CD4-positive, alpha-beta memory T cell (primary cell): ENCODE data around the gene ANKK1. TPM values are rescaled to one million over a fixed set of nuclear protein-coding genes. Genes with fewer than 3 reads are reported as not detected.

Source experiments
- CTCF ChIA-PET: fragments of 350-600 bp; sonication (Branson Sonifier 250); formaldehyde crosslinking; loops from one replicate; lab custom pipeline; 2021; ENCODE audit warnings: inconsistent platforms; ENCODE audit not compliant: partially characterized antibody; lab: Charles Lee
- POLR2A ChIA-PET: fragments of 350-600 bp; sonication (Branson Sonifier 250); formaldehyde crosslinking; loops from one replicate; lab custom pipeline; 2021; ENCODE audit not compliant: partially characterized antibody; lab: Charles Lee
- DNase-seq, 5 donors: peaks; one replicate each; pipeline versions ENCODE4 v3.0.0 to v3.0.0-alpha.2; 2020 to 2022; ENCODE audit warnings: mixed read lengths in 1 of 5
- H3K27ac ChIP-seq: one replicate; pipeline ENCODE4 v1.7.0; 2013; ENCODE audit warnings: low read depth, low read length
- H3K27me3 ChIP-seq: 2 replicates; pipeline ENCODE4 v1.7.0; 2013; ENCODE audit warnings: mild to moderate bottlenecking, low read length, moderate library complexity; ENCODE audit not compliant: insufficient read depth
- H3K36me3 ChIP-seq: 2 replicates; pipeline ENCODE4 v1.7.0; 2013; ENCODE audit warnings: mild to moderate bottlenecking, low read length, moderate library complexity; ENCODE audit not compliant: insufficient read depth
- H3K4me1 ChIP-seq: 2 replicates; pipeline ENCODE4 v1.7.0; 2013; ENCODE audit warnings: mild to moderate bottlenecking, low read length, moderate library complexity; ENCODE audit not compliant: insufficient read depth
- H3K4me3 ChIP-seq, 2 donors: one replicate each; pipeline ENCODE4 v1.7.0; 2013; ENCODE audit warnings: low read length in 2 of 2, mild to moderate bottlenecking in 1 of 2
- H3K9me3 ChIP-seq, 2 donors: one replicate each; pipeline ENCODE4 v1.7.0; 2013; ENCODE audit warnings: low read length in 2 of 2, control low read depth in 1 of 2; ENCODE audit not compliant: control insufficient read depth in 1 of 2
- H3K27ac Mint-ChIP-seq, 7 donors: one replicate each; pipeline ENCODE4 v1.8.0; 2020 to 2021; ENCODE audit warnings: mixed read lengths in 7 of 7, mild to moderate bottlenecking in 6 of 7, inconsistent platforms in 3 of 7, moderate library complexity in 3 of 7
- H3K27me3 Mint-ChIP-seq, 2 donors: one replicate each; pipeline ENCODE4 v1.8.0; 2020 to 2021; ENCODE audit warnings: mixed read lengths in 2 of 2
- H3K36me3 Mint-ChIP-seq, 2 donors: one replicate each; pipeline ENCODE4 v1.8.0; 2020 to 2021; ENCODE audit warnings: mixed read lengths in 2 of 2, inconsistent platforms in 1 of 2, mild to moderate bottlenecking in 1 of 2
- H3K4me1 Mint-ChIP-seq, 4 donors: one replicate each; pipeline ENCODE4 v1.8.0; 2020 to 2021; ENCODE audit warnings: mixed read lengths in 4 of 4, mild to moderate bottlenecking in 1 of 4
- H3K4me3 Mint-ChIP-seq, 8 donors: one replicate each; pipeline ENCODE4 v1.8.0; 2020 to 2021; ENCODE audit warnings: mixed read lengths in 8 of 8, mild to moderate bottlenecking in 7 of 8, moderate library complexity in 6 of 8, inconsistent platforms in 3 of 8
- H3K9me3 Mint-ChIP-seq, 8 donors: one replicate each; pipeline ENCODE4 v1.8.0; 2020 to 2021; ENCODE audit warnings: mixed read lengths in 8 of 8, mild to moderate bottlenecking in 5 of 8, inconsistent platforms in 3 of 8, moderate library complexity in 1 of 8
- intact Hi-C: fragments of 100-400 bp; cut with micrococcal nuclease; formaldehyde crosslinking; loops from one replicate; pipeline ENCODE4 v1.15.1; 2023
- polyA plus RNA-seq, 2 donors: library from polyadenylated mRNA; unstranded; fragments of 300-500 nt; fragmentation: Illumina TruSeq; gene quantifications; one replicate each; pipeline ENCODE4 v1.2.3, GENCODE V29; 2021
- total RNA-seq, 2 experiments: library from RNA; stranded (reverse); gene quantifications; one replicate each; pipeline ENCODE4 v1.2.3, GENCODE V29; 2021

Gene ANKK1
- total and polyA plus RNA-seq, 4 experiments from 2014 or later: 0.24 to 3.8 (median 2.7) TPM; not detected in 1

- Histone ChIP-seq H3K4me3 (no peak overlapping the region), H3K27ac (no peak overlapping the region), H3K4me1 (no peaks in the 10 kb centered on the region), H3K36me3 (no peaks in the 10 kb centered on the region), H3K27me3 (no peaks in the 10 kb centered on the region), H3K9me3 (no peaks in the 10 kb centered on the region)
- peaks cover 6 to 9% of the 10 kb centered on the region in 2 donors for H3K27me3 Mint-ChIP-seq
- no peak overlapping the region for H3K4me3 Mint-ChIP-seq
- no peak for DNase-seq
- ChIA-PET CTCF (no interaction called here), POLR2A (no interaction called here)
- intact Hi-C loops: no loop called here
- H3K36me3 Mint-ChIP-seq: no peaks in the 10 kb centered on the region
- no peaks in the 10 kb centered on the region for H3K9me3 Mint-ChIP-seq
- H3K4me1 Mint-ChIP-seq: no peaks in the 10 kb centered on the region
- H3K27ac Mint-ChIP-seq: no peak overlapping the region
Measured at GRCh38 chr11:113444502-113445123, 57.0 kb downstream of the ANKK1 start.

- no peaks in the 10 kb centered on the region for H3K9me3 ChIP-seq
- POLR2A ChIA-PET: no interaction called here
- H3K4me1 ChIP-seq: no peaks in the 10 kb centered on the region
- Mint-ChIP-seq H3K27ac (peak overlapping the region in 1 of 7 donors; percentile 34), H3K9me3 (no peaks in the 10 kb centered on the region), H3K4me3 (no peak overlapping the region), H3K36me3 (no peaks in the 10 kb centered on the region), H3K27me3 (peaks cover 5 to 6% of the 10 kb centered on the region in 2 donors), H3K4me1 (no peaks in the 10 kb centered on the region)
- intact Hi-C loops: no loop called here
- CTCF ChIA-PET: no interaction called here
- H3K36me3 ChIP-seq: no peaks in the 10 kb centered on the region
- H3K4me3 ChIP-seq: no peak overlapping the region
- no peak for DNase-seq
- H3K27me3 ChIP-seq: no peaks in the 10 kb centered on the region
- no peak overlapping the region for H3K27ac ChIP-seq
Measured at GRCh38 chr11:113446112-113446511, 58.5 kb downstream of the ANKK1 start.

- intact Hi-C loops: no loop called here
- H3K9me3 Mint-ChIP-seq: no peaks in the 10 kb centered on the region
- Histone ChIP-seq H3K4me3 (no peak overlapping the region), H3K27ac (no peak overlapping the region), H3K4me1 (no peaks in the 10 kb centered on the region), H3K9me3 (no peaks in the 10 kb centered on the region), H3K36me3 (no peaks in the 10 kb centered on the region), H3K27me3 (no peaks in the 10 kb centered on the region)
- ChIA-PET POLR2A (no interaction called here), CTCF (no interaction called here)
- peaks cover 4 to 6% of the 10 kb centered on the region in 2 donors for H3K27me3 Mint-ChIP-seq
- no peak for DNase-seq
- H3K4me3 Mint-ChIP-seq: no peak overlapping the region
- no peaks in the 10 kb centered on the region for H3K4me1 Mint-ChIP-seq
- H3K27ac Mint-ChIP-seq: no peak overlapping the region
- H3K36me3 Mint-ChIP-seq: no peaks in the 10 kb centered on the region
Measured at GRCh38 chr11:113446938-113447337, 59.4 kb downstream of the ANKK1 start.

- DNase-seq: no peak
- no peak overlapping the region for H3K27ac Mint-ChIP-seq
- Histone ChIP-seq H3K9me3 (no peaks in the 10 kb centered on the region), H3K27me3 (no peaks in the 10 kb centered on the region), H3K4me1 (no peaks in the 10 kb centered on the region), H3K36me3 (no peaks in the 10 kb centered on the region), H3K27ac (no peak overlapping the region), H3K4me3 (no peak overlapping the region)
- H3K4me3 Mint-ChIP-seq: no peak overlapping the region
- CTCF ChIA-PET: no interaction called here
- no peaks in the 10 kb centered on the region for H3K9me3 Mint-ChIP-seq
- H3K4me1 Mint-ChIP-seq: no peaks in the 10 kb centered on the region
- no peaks in the 10 kb centered on the region for H3K36me3 Mint-ChIP-seq
- peaks cover 2 to 6% of the 10 kb centered on the region in 2 donors for H3K27me3 Mint-ChIP-seq
- intact Hi-C loops: no loop called here
- POLR2A ChIA-PET: no interaction called here
Measured at GRCh38 chr11:113447621-113448315, 60.2 kb downstream of the ANKK1 start.

- H3K9me3 Mint-ChIP-seq: no peaks in the 10 kb centered on the region
- peaks cover 2 to 3% of the 10 kb centered on the region in 2 donors for H3K27me3 Mint-ChIP-seq
- no peak overlapping the region for H3K4me3 Mint-ChIP-seq
- no peak overlapping the region for H3K27ac Mint-ChIP-seq
- Histone ChIP-seq H3K36me3 (no peaks in the 10 kb centered on the region), H3K27ac (no peak overlapping the region), H3K4me3 (no peak overlapping the region), H3K9me3 (no peaks in the 10 kb centered on the region), H3K27me3 (no peaks in the 10 kb centered on the region), H3K4me1 (no peaks in the 10 kb centered on the region)
- POLR2A ChIA-PET: no interaction called here
- intact Hi-C loops: no loop called here
- no peak for DNase-seq
- CTCF ChIA-PET: no interaction called here
- no peaks in the 10 kb centered on the region for H3K4me1 Mint-ChIP-seq
- no peaks in the 10 kb centered on the region for H3K36me3 Mint-ChIP-seq
Measured at GRCh38 chr11:113448316-113448677, 60.7 kb downstream of the ANKK1 start.

GRCh38 chr11:113449743-113450142, 62.2 kb downstream of the ANKK1 start:
- Mint-ChIP-seq H3K4me1 (no peaks in the 10 kb centered on the region), H3K27me3 (peaks cover under 1 to 5% of the 10 kb centered on the region in 2 donors), H3K27ac (no peak overlapping the region), H3K36me3 (no peaks in the 10 kb centered on the region), H3K9me3 (no peaks in the 10 kb centered on the region), H3K4me3 (no peak overlapping the region)
- Histone ChIP-seq H3K36me3 (no peaks in the 10 kb centered on the region), H3K9me3 (no peaks in the 10 kb centered on the region), H3K27ac (no peak overlapping the region), H3K27me3 (no peaks in the 10 kb centered on the region), H3K4me1 (no peaks in the 10 kb centered on the region), H3K4me3 (no peak overlapping the region)
- intact Hi-C loops: no loop called here
- DNase-seq: no peak
- CTCF ChIA-PET: no interaction called here
- POLR2A ChIA-PET: no interaction called here
